Uterus (tissue), 4 donors: ENCODE data around the gene ANO4. TPM values are rescaled to one million over a fixed set of nuclear protein-coding genes. Genes with fewer than 3 reads are reported as not detected.

ENCODE experiments used
- DNase-seq, 2 donors: peaks; one replicate each; pipeline ENCODE4 v3.0.0-alpha.2; 2019 to 2020
- H3K27ac ChIP-seq, 2 donors: fragments of 200-600 bp; sonication (generic); 1 replicate in 1 of 2; 2 replicates in 1 of 2; pipeline ENCODE4 v1.5.1; 2016 to 2018
- H3K27me3 ChIP-seq, 2 donors: fragments of 200-600 bp; sonication (generic); one replicate each; pipeline ENCODE4 v1.5.1; 2018 to 2019; ENCODE audit warnings: control low read depth in 1 of 2
- H3K36me3 ChIP-seq, 2 donors: fragments of 200-600 bp; sonication (generic); one replicate each; pipeline ENCODE4 v1.5.1; 2019; ENCODE audit warnings: control low read depth in 1 of 2
- H3K4me1 ChIP-seq, 2 donors: fragments of 200-600 bp; sonication (generic); one replicate each; pipeline ENCODE4 v1.5.1; 2018 to 2019; ENCODE audit warnings: control low read depth in 1 of 2
- H3K4me3 ChIP-seq, 2 donors: fragments of 200-600 bp; sonication (generic); 1 replicate in 1 of 2; 2 replicates in 1 of 2; pipeline ENCODE4 v1.5.1; 2018 to 2019; ENCODE audit warnings: mild to moderate bottlenecking in 1 of 2
- H3K9me3 ChIP-seq, 2 donors: fragments of 200-600 bp; sonication (generic); one replicate each; pipeline ENCODE4 v1.5.1; 2019; ENCODE audit warnings: control low read depth in 1 of 2
- CTCF ChIP-seq, 4 experiments: fragments of 200-600 bp in 2 of 4; fragments of 450-650 bp in 2 of 4; sonication (generic) in 2 of 4; IDR thresholded peaks; one replicate each; pipeline ENCODE4 v1.5.1; 2016 to 2019; ENCODE audit warnings: antibody characterized with exemption in 4 of 4, mild to moderate bottlenecking in 2 of 4, moderate library complexity in 1 of 4
- POLR2A ChIP-seq, 2 donors: fragments of 450-650 bp; IDR thresholded peaks; one replicate each; pipeline ENCODE4 v1.6.1; 2016; ENCODE audit warnings: antibody characterized with exemption in 2 of 2, mild to moderate bottlenecking in 1 of 2, moderate library complexity in 1 of 2
- intact Hi-C: fragments of 100-400 bp; cut with DNase I; formaldehyde crosslinking; loops from one replicate; pipeline ENCODE4 v1.15.1; 2023; ENCODE audit warnings: low total_unique reads
- total RNA-seq, 4 donors: library from RNA; depleted of rRNA in 3 of 4; stranded (reverse); fragments of >200 nt in 3 of 4; gene quantifications; one replicate each; pipeline versions ENCODE4 v1.1.0 to v1.2.4, GENCODE V29; 2014 to 2023
- donor health status: DM: yes; HTN: yes; CAD: no.

ANO4 gene
- total RNA-seq, 4 donors from 2014 or later = under 0.01 to 18.5 (median 1.4) TPM; not detected in 1

- no peaks in the 10 kb centered on the region for H3K4me1 ChIP-seq
- no peak overlapping the region for H3K4me3 ChIP-seq
- intact Hi-C loops = no loop called here
- no peaks in the 10 kb centered on the region for H3K36me3 ChIP-seq
- H3K27ac ChIP-seq = no peak overlapping the region
- no peak for DNase-seq
- no peaks in the 10 kb centered on the region for H3K27me3 ChIP-seq
- no peaks in the 10 kb centered on the region for H3K9me3 ChIP-seq
- no peak for TF ChIP-seq POLR2A (IDR thresholded peaks at IDR 0.05)
- no peak for TF ChIP-seq CTCF (IDR thresholded peaks at IDR 0.05)
Observed at GRCh38 chr12:101027816-101028215, 233.2 kb downstream of the ANO4 start.

GRCh38 chr12:101038289-101038871 lies 243.8 kb downstream of the ANO4 start:
- intact Hi-C loops = no loop called here
- H3K27ac ChIP-seq = no peak overlapping the region

GRCh38 chr12:101039848-101040531 lies 245.4 kb downstream of the ANO4 start:
- TF ChIP-seq CTCF (IDR thresholded peaks at IDR 0.05) (no peak), POLR2A (IDR thresholded peaks at IDR 0.05) (no peak)
- intact Hi-C loops = no loop called here

More at GRCh38 chr12:101038289-101038871, 243.8 kb downstream of the ANO4 start:
- Histone ChIP-seq H3K9me3 (no peaks in the 10 kb centered on the region), H3K36me3 (no peaks in the 10 kb centered on the region), H3K27me3 (no peaks in the 10 kb centered on the region), H3K4me3 (no peak overlapping the region), H3K4me1 (no peaks in the 10 kb centered on the region)
- DNase-seq = no peak
- TF ChIP-seq POLR2A (IDR thresholded peaks at IDR 0.05) (no peak), CTCF (IDR thresholded peaks at IDR 0.05) (no peak)

GRCh38 chr12:101040936-101041335 lies 246.4 kb downstream of the ANO4 start:
- no peak overlapping the region for H3K27ac ChIP-seq
- H3K36me3 ChIP-seq = no peaks in the 10 kb centered on the region
- intact Hi-C loops = no loop called here
- TF ChIP-seq POLR2A (IDR thresholded peaks at IDR 0.05) = no peak
- TF ChIP-seq CTCF (IDR thresholded peaks at IDR 0.05) = no peak
- H3K4me1 ChIP-seq = no peaks in the 10 kb centered on the region
- H3K27me3 ChIP-seq = no peaks in the 10 kb centered on the region
- no peak overlapping the region for H3K4me3 ChIP-seq
- no peaks in the 10 kb centered on the region for H3K9me3 ChIP-seq
- no peak for DNase-seq

More at GRCh38 chr12:101039848-101040531, 245.4 kb downstream of the ANO4 start:
- Histone ChIP-seq H3K36me3 (no peaks in the 10 kb centered on the region), H3K27me3 (no peaks in the 10 kb centered on the region), H3K9me3 (no peaks in the 10 kb centered on the region), H3K4me3 (no peak overlapping the region), H3K27ac (no peak overlapping the region), H3K4me1 (no peaks in the 10 kb centered on the region)
- DNase-seq = no peak

GRCh38 chr12:101042211-101042610 lies 247.6 kb downstream of the ANO4 start:
- H3K4me3 ChIP-seq = no peak overlapping the region
- H3K27me3 ChIP-seq = no peaks in the 10 kb centered on the region
- DNase-seq = no peak
- no peaks in the 10 kb centered on the region for H3K9me3 ChIP-seq
- intact Hi-C loops = no loop called here
- TF ChIP-seq CTCF (IDR thresholded peaks at IDR 0.05) (no peak), POLR2A (IDR thresholded peaks at IDR 0.05) (no peak)
- no peaks in the 10 kb centered on the region for H3K36me3 ChIP-seq
- H3K4me1 ChIP-seq = no peaks in the 10 kb centered on the region
- no peak overlapping the region for H3K27ac ChIP-seq
